Gastrocnemius medialis (tissue), 4 donors: ENCODE measurements around the gene SAE1.

Source experiments
- CTCF ChIP-seq, 5 experiments: fragments of 450-650 bp in 3 of 5; fragments of 200-600 bp in 2 of 5; sonication (generic) in 2 of 5; IDR thresholded peaks in 4 of 5; conservative IDR thresholded peaks in 1 of 5; 1 replicate in 4 of 5; 2 replicates in 1 of 5; pipeline ENCODE4 v1.5.1; 2016 to 2019; ENCODE audit warnings: antibody characterized with exemption in 5 of 5, mild to moderate bottlenecking in 3 of 5, moderate library complexity in 3 of 5
- POLR2A ChIP-seq, 2 donors: fragments of 450-650 bp; IDR thresholded peaks; one replicate each; pipeline ENCODE4 v1.6.1; 2017; ENCODE audit warnings: antibody characterized with exemption in 2 of 2, mild to moderate bottlenecking in 2 of 2, moderate library complexity in 2 of 2

DNA sequence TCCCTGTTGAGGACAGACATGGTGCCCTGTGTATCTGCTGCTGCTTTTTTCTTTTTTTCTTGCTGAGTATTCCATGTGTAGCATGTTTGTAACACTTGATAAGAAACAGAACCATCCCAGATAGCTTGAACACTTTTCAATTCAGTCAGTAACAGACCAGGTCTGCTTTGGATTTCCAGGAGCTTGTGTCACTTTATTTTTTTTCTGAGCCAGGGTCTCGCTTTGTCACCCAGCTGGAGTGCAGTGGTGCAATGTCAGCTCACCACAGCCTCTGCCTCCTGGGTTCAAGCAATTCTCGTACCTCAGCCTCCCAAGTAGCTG, 56.7 kb downstream of the SAE1 start:
- no peak for TF ChIP-seq CTCF (IDR thresholded peaks at IDR 0.05 in 4 of 5, conservative IDR thresholded peaks at IDR 0.05 in 1 of 5)
- no peak for TF ChIP-seq POLR2A (IDR thresholded peaks at IDR 0.05)
